OCI-LY7 (cell line): Measurements from ENCODE around the gene ASMT.
A peak's percentile ranks its signal among the peaks of the same experiment; 100 is the strongest.

Source experiments
- EZH2phosphoT487 ChIP-seq: fragments of 200-600 bp; sonication (generic); IDR thresholded peaks from 2 replicates; pipeline ENCODE4 v1.6.1; 2018; ENCODE audit warnings: low read depth, borderline replicate concordance, mild to moderate bottlenecking, mixed run types, antibody characterized with exemption, low read length, moderate library complexity, mixed read lengths
- TF ChIP-seq, protein P1 (sequence below): fragments of 200-600 bp; sonication (generic); conservative IDR thresholded peaks from 2 replicates; pipeline ENCODE4 v1.5.1; 2014; ENCODE audit warnings: mild to moderate bottlenecking, antibody characterized with exemption, low read length, moderate library complexity, mixed read lengths

DNA sequence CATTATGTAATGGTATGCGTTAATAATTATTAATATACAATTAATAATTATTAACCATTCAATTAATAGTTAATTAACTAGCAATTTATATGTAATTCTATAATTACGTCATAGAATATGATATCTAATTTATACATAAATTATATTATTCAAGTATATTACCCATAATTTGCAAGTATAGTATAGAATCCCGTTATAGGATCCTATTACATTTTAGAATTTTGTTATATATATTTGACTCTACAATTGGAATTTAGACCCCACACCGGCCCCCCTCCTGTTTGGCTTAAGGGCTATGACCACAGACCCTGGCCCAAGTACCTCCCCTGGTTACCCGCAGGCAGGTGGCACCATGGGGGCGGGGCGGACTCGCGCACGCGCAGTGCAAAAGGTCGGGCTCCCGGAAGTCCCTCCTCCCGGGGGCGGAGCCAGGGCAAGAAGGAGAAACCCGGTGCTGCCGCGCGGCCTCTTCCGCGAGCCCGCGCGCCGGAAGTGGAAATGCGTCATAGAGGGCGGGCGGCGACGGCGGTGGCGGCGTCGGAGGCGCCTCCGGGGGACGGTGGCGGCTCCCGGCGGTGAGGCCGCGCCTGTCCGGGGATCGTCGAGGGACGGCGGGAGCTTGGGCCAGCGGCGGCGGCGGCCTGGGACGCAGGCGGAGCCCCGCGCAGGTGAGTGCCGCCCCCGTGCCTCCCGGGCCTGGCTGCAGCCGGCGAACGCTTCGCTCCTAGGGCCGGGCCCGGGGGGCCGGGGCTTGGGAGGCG, 23.6 kb upstream of the ASMT start, which contains the start of gene AKAP17A:
- TF ChIP-seq, protein P1, sequence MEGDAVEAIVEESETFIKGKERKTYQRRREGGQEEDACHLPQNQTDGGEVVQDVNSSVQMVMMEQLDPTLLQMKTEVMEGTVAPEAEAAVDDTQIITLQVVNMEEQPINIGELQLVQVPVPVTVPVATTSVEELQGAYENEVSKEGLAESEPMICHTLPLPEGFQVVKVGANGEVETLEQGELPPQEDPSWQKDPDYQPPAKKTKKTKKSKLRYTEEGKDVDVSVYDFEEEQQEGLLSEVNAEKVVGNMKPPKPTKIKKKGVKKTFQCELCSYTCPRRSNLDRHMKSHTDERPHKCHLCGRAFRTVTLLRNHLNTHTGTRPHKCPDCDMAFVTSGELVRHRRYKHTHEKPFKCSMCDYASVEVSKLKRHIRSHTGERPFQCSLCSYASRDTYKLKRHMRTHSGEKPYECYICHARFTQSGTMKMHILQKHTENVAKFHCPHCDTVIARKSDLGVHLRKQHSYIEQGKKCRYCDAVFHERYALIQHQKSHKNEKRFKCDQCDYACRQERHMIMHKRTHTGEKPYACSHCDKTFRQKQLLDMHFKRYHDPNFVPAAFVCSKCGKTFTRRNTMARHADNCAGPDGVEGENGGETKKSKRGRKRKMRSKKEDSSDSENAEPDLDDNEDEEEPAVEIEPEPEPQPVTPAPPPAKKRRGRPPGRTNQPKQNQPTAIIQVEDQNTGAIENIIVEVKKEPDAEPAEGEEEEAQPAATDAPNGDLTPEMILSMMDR: peak; percentile 10; the same call in 1 of the 2 replicates
- TF ChIP-seq EZH2phosphoT487: no peak
